HEK293 (cell line): Measurements from ENCODE around the gene PAQR6.

Experiments
- BCL11A ChIP-seq: fragments of 450-650 bp; formaldehyde crosslinking; IDR thresholded peaks from 2 replicates; pipeline ENCODE4 v1.5.1; 2016; ENCODE audit warnings: low read depth, missing biosample characterization, missing genetic modification characterization
- BCL11B ChIP-seq: fragments of 450-650 bp; formaldehyde crosslinking; IDR thresholded peaks from 2 replicates; pipeline ENCODE4 v1.5.1; 2016; ENCODE audit warnings: low read depth, missing biosample characterization, missing genetic modification characterization
- FEZF1 ChIP-seq: fragments of 450-650 bp; formaldehyde crosslinking; IDR thresholded peaks from 2 replicates; pipeline ENCODE4 v1.5.1; 2016; ENCODE audit warnings: missing biosample characterization, missing genetic modification characterization
- GLIS1 ChIP-seq: fragments of 450-650 bp; formaldehyde crosslinking; IDR thresholded peaks from 2 replicates; pipeline ENCODE4 v1.5.1; 2016; ENCODE audit warnings: missing biosample characterization, missing genetic modification characterization
- KLF16 ChIP-seq: fragments of 450-650 bp; formaldehyde crosslinking; IDR thresholded peaks from 2 replicates; pipeline ENCODE4 v1.5.1; 2017; ENCODE audit warnings: missing biosample characterization, missing genetic modification characterization
- KLF9 ChIP-seq: fragments of 450-650 bp; formaldehyde crosslinking; IDR thresholded peaks from 2 replicates; pipeline ENCODE4 v1.5.1; 2016; ENCODE audit warnings: missing biosample characterization, missing genetic modification characterization, low read depth
- OVOL3 ChIP-seq: fragments of 450-650 bp; formaldehyde crosslinking; IDR thresholded peaks from 2 replicates; pipeline ENCODE4 v1.5.1; 2016; ENCODE audit warnings: missing biosample characterization, missing genetic modification characterization
- PRDM1 ChIP-seq: fragments of 450-650 bp; formaldehyde crosslinking; IDR thresholded peaks from 2 replicates; pipeline ENCODE4; 2016; ENCODE audit warnings: missing biosample characterization, missing genetic modification characterization
- SCRT2 ChIP-seq: fragments of 450-650 bp; formaldehyde crosslinking; IDR thresholded peaks from 2 replicates; pipeline ENCODE4 v1.5.1; 2016; ENCODE audit warnings: missing biosample characterization, missing genetic modification characterization
- WT1 ChIP-seq: fragments of 450-650 bp; formaldehyde crosslinking; IDR thresholded peaks from 2 replicates; pipeline ENCODE4 v1.5.1; 2016; ENCODE audit warnings: missing biosample characterization, missing genetic modification characterization
- YY2 ChIP-seq: fragments of 450-650 bp; formaldehyde crosslinking; IDR thresholded peaks from 2 replicates; pipeline ENCODE4 v1.5.1; 2016; ENCODE audit warnings: missing biosample characterization, missing genetic modification characterization
- ZBTB17 ChIP-seq: fragments of 450-650 bp; formaldehyde crosslinking; IDR thresholded peaks from 2 replicates; pipeline ENCODE4 v1.5.1; 2016; ENCODE audit warnings: missing biosample characterization, missing genetic modification characterization
- ZBTB7A ChIP-seq: fragments of 450-650 bp; formaldehyde crosslinking; IDR thresholded peaks from 2 replicates; pipeline ENCODE4 v1.5.1; 2016; ENCODE audit warnings: low read depth, missing biosample characterization, missing genetic modification characterization
- ZFP69B ChIP-seq: fragments of 450-650 bp; formaldehyde crosslinking; IDR thresholded peaks from 2 replicates; pipeline ENCODE4 v1.5.1; 2016; ENCODE audit warnings: missing biosample characterization, missing genetic modification characterization
- ZNF121 ChIP-seq: fragments of 450-650 bp; formaldehyde crosslinking; IDR thresholded peaks from 2 replicates; pipeline ENCODE4 v1.5.1; 2016; ENCODE audit warnings: missing biosample characterization, missing genetic modification characterization
- ZNF132 ChIP-seq: fragments of 450-650 bp; formaldehyde crosslinking; IDR thresholded peaks from 2 replicates; pipeline ENCODE4 v1.5.1; 2017; ENCODE audit warnings: missing biosample characterization, missing genetic modification characterization, borderline replicate concordance
- ZNF140 ChIP-seq: fragments of 450-650 bp; formaldehyde crosslinking; IDR thresholded peaks from 2 replicates; pipeline ENCODE4 v1.5.1; 2016; ENCODE audit warnings: missing biosample characterization, missing genetic modification characterization
- ZNF155 ChIP-seq: fragments of 450-650 bp; formaldehyde crosslinking; IDR thresholded peaks from 2 replicates; pipeline ENCODE4 v1.5.1; 2016; ENCODE audit warnings: missing biosample characterization, missing genetic modification characterization
- ZNF169 ChIP-seq: fragments of 450-650 bp; formaldehyde crosslinking; IDR thresholded peaks from 2 replicates; pipeline ENCODE4 v1.5.1; 2016; ENCODE audit warnings: missing biosample characterization, missing genetic modification characterization
- ZNF19 ChIP-seq: fragments of 450-650 bp; formaldehyde crosslinking; IDR thresholded peaks from 2 replicates; pipeline ENCODE4; 2016; ENCODE audit warnings: missing biosample characterization, missing genetic modification characterization, low read depth
- ZNF221 ChIP-seq: fragments of 450-650 bp; formaldehyde crosslinking; IDR thresholded peaks from 2 replicates; pipeline ENCODE4 v1.5.1; 2017; ENCODE audit warnings: missing biosample characterization, missing genetic modification characterization, borderline replicate concordance
- ZNF23 ChIP-seq: fragments of 450-650 bp; formaldehyde crosslinking; IDR thresholded peaks from 2 replicates; pipeline ENCODE4 v1.5.1; 2016; ENCODE audit warnings: missing biosample characterization, missing genetic modification characterization, borderline replicate concordance
- ZNF239 ChIP-seq: fragments of 450-650 bp; formaldehyde crosslinking; IDR thresholded peaks from 2 replicates; pipeline ENCODE4 v1.5.1; 2016; ENCODE audit warnings: missing biosample characterization, missing genetic modification characterization
- ZNF24 ChIP-seq: fragments of 450-650 bp; formaldehyde crosslinking; IDR thresholded peaks from 2 replicates; pipeline ENCODE4 v1.5.1; 2016; ENCODE audit warnings: missing biosample characterization, missing genetic modification characterization
- ZNF292 ChIP-seq: fragments of 450-650 bp; formaldehyde crosslinking; IDR thresholded peaks from 2 replicates; pipeline ENCODE4 v1.5.1; 2016; ENCODE audit warnings: low read depth, missing biosample characterization, missing genetic modification characterization, borderline replicate concordance
- ZNF350 ChIP-seq: fragments of 450-650 bp; formaldehyde crosslinking; IDR thresholded peaks from 2 replicates; pipeline ENCODE4 v1.5.0; 2017; ENCODE audit warnings: missing biosample characterization, mild to moderate bottlenecking, missing genetic modification characterization
- ZNF354C ChIP-seq: fragments of 450-650 bp; formaldehyde crosslinking; IDR thresholded peaks from 2 replicates; pipeline ENCODE4 v1.5.1; 2016; ENCODE audit warnings: missing biosample characterization, missing genetic modification characterization, low read depth, borderline replicate concordance
- ZNF366 ChIP-seq: fragments of 450-650 bp; formaldehyde crosslinking; conservative IDR thresholded peaks from 2 replicates; pipeline ENCODE4 v1.5.1; 2016; ENCODE audit warnings: missing biosample characterization, missing genetic modification characterization
- ZNF510 ChIP-seq: fragments of 450-650 bp; formaldehyde crosslinking; IDR thresholded peaks from 2 replicates; pipeline ENCODE4 v1.5.1; 2018; ENCODE audit warnings: mild to moderate bottlenecking, missing genetic modification characterization, missing biosample characterization; ENCODE audit not compliant: insufficient replicate concordance
- ZNF623 ChIP-seq: fragments of 450-650 bp; formaldehyde crosslinking; IDR thresholded peaks from 2 replicates; pipeline ENCODE4 v1.5.1; 2016; ENCODE audit warnings: missing biosample characterization, missing genetic modification characterization
- ZNF624 ChIP-seq: fragments of 450-650 bp; formaldehyde crosslinking; IDR thresholded peaks from 2 replicates; pipeline ENCODE4 v1.5.1; 2017; ENCODE audit warnings: missing biosample characterization, missing genetic modification characterization
- ZNF768 ChIP-seq: fragments of 450-650 bp; formaldehyde crosslinking; IDR thresholded peaks from 2 replicates; pipeline ENCODE4 v1.5.1; 2018; ENCODE audit warnings: missing biosample characterization, mild to moderate bottlenecking, missing genetic modification characterization
- TF ChIP-seq, protein P1 (sequence below): fragments of 450-650 bp; formaldehyde crosslinking; IDR thresholded peaks from 2 replicates; pipeline ENCODE4 v1.5.1; 2016; ENCODE audit warnings: missing biosample characterization, missing genetic modification characterization
- TF ChIP-seq, protein P2 (sequence below): sonication (generic); formaldehyde crosslinking; IDR thresholded peaks from 2 replicates; pipeline ENCODE4 v1.8.1; 2022; ENCODE audit warnings: mild to moderate bottlenecking, moderate library complexity, missing genetic modification reagents
- TF ChIP-seq, protein P3 (sequence below): fragments of 450-650 bp; formaldehyde crosslinking; IDR thresholded peaks from 2 replicates; pipeline ENCODE4 v1.5.1; 2016; ENCODE audit warnings: missing biosample characterization, missing genetic modification characterization
- TF ChIP-seq, protein P4 (sequence below): fragments of 450-650 bp; formaldehyde crosslinking; IDR thresholded peaks from 2 replicates; pipeline ENCODE4 v1.5.1; 2016; ENCODE audit warnings: missing biosample characterization, missing genetic modification characterization

Gene PAQR6

DNA sequence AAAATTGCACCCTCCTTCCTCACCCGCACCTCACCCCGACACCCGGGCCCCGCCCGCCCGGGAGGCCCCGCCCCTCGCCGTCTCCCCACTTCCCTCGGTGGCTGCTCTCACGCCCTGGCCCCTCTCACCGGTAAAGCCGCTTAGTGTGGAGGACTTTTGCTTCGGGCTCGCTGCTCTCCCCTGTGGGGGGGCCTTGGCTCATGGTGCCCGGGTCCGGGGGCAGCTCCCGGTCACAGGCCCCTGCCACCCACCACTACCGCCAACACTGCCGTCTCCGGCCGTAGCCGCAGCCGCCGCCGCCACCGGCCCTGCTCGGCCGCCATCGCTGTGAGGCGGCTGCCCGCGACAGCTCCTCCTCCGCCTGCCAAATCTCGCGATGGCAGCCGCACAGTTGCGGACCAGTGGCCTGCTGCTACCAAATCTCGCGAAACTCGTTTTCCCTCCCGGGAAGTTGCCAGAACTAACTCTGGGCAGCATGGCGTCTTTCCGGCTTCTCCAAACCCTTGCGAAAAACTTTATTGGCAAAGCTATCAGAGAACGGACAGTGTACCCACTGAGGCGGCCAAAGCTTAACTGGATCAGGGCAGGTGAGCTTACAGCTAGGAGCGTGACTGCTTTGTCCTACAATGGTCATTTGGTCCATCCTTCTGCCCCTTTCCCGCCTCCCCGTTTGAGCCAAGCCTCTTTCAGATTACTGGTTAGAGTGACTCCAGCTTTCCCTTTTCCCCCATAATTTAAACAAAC is 34.8 kb upstream of the PAQR6 start, which contains the start of gene SMG5 (continued):
- TF ChIP-seq KLF16 (tag by site-specific recombination) (peak; percentile 88), FEZF1 (tag by site-specific recombination) (no peak), ZNF24 (tag by site-specific recombination) (peak; percentile 93), ZNF292 (tag by site-specific recombination) (no peak), ZNF623 (no peak; the same call in 1 of the 2 replicates), WT1 (tag by site-specific recombination) (peak; percentile 60), GLIS1 (tag by site-specific recombination) (peak; percentile 88), ZNF121 (tag by site-specific recombination) (no peak), ZNF354C (tag by site-specific recombination) (no peak), YY2 (tag by site-specific recombination) (peak; percentile 100), ZBTB17 (peak; percentile 96), PRDM1 (tag by site-specific recombination) (peak; percentile 95), ZNF366 (tag by site-specific recombination) (no peak; the same call in 1 of the 2 replicates), ZNF132 (tag by site-specific recombination) (no peak), ZNF350 (tag by site-specific recombination) (no peak), OVOL3 (tag by site-specific recombination) (peak; percentile 88), ZNF239 (tag by site-specific recombination) (no peak), ZFP69B (tag by site-specific recombination) (peak; percentile 90), SCRT2 (tag by site-specific recombination) (0 out of 2 replicates have a peak, but pooled peaks have one; percentile 26), ZNF140 (tag by site-specific recombination) (no peak), KLF9 (tag by site-specific recombination) (peak; percentile 78), ZNF768 (tag by site-specific recombination) (no peak), ZNF23 (tag by site-specific recombination) (no peak), ZNF510 (tag by site-specific recombination) (no peak), BCL11B (tag by site-specific recombination) (no peak), ZBTB7A (tag by site-specific recombination) (no peak), BCL11A (no peak), ZNF19 (no peak), ZNF221 (tag by site-specific recombination) (no peak), ZNF155 (tag by site-specific recombination) (no peak), ZNF169 (tag by site-specific recombination) (no peak; the same call in 1 of the 2 replicates), ZNF624 (tag by site-specific recombination) (no peak)
- TF ChIP-seq, protein P1, sequence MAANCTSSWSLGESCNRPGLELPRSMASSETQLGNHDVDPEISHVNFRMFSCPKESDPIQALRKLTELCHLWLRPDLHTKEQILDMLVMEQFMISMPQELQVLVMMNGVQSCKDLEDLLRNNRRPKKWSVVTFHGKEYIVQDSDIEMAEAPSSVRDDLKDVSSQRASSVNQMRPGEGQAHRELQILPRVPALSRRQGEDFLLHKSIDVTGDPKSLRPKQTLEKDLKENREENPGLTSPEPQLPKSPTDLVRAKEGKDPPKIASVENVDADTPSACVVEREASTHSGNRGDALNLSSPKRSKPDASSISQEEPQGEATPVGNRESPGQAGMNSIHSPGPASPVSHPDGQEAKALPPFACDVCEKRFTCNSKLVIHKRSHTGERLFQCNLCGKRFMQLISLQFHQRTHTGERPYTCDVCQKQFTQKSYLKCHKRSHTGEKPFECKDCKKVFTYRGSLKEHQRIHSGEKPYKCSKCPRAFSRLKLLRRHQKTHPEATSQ (tag by site-specific recombination), result 0 out of 2 replicates have a peak, but pooled peaks have one; percentile 19
- TF ChIP-seq, protein P2, sequence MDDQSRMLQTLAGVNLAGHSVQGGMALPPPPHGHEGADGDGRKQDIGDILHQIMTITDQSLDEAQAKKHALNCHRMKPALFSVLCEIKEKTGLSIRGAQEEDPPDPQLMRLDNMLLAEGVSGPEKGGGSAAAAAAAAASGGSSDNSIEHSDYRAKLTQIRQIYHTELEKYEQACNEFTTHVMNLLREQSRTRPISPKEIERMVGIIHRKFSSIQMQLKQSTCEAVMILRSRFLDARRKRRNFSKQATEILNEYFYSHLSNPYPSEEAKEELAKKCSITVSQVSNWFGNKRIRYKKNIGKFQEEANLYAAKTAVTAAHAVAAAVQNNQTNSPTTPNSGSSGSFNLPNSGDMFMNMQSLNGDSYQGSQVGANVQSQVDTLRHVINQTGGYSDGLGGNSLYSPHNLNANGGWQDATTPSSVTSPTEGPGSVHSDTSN (CRISPR knock-in tag), result no peak
- TF ChIP-seq, protein P3, sequence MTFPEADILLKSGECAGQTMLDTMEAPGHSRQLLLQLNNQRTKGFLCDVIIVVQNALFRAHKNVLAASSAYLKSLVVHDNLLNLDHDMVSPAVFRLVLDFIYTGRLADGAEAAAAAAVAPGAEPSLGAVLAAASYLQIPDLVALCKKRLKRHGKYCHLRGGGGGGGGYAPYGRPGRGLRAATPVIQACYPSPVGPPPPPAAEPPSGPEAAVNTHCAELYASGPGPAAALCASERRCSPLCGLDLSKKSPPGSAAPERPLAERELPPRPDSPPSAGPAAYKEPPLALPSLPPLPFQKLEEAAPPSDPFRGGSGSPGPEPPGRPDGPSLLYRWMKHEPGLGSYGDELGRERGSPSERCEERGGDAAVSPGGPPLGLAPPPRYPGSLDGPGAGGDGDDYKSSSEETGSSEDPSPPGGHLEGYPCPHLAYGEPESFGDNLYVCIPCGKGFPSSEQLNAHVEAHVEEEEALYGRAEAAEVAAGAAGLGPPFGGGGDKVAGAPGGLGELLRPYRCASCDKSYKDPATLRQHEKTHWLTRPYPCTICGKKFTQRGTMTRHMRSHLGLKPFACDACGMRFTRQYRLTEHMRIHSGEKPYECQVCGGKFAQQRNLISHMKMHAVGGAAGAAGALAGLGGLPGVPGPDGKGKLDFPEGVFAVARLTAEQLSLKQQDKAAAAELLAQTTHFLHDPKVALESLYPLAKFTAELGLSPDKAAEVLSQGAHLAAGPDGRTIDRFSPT, result 0 out of 2 replicates have a peak, but pooled peaks have one; percentile 34
- TF ChIP-seq, protein P4, sequence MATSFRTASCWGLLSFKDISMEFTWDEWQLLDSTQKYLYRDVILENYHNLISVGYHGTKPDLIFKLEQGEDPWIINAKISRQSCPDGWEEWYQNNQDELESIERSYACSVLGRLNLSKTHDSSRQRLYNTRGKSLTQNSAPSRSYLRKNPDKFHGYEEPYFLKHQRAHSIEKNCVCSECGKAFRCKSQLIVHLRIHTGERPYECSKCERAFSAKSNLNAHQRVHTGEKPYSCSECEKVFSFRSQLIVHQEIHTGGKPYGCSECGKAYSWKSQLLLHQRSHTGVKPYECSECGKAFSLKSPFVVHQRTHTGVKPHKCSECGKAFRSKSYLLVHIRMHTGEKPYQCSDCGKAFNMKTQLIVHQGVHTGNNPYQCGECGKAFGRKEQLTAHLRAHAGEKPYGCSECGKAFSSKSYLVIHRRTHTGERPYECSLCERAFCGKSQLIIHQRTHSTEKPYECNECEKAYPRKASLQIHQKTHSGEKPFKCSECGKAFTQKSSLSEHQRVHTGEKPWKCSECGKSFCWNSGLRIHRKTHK, result no peak
